Measurements from ENCODE around the gene KIAA1671. TPM values are rescaled to one million over a fixed set of nuclear protein-coding genes. Genes with fewer than 3 reads are reported as not detected.
A peak's percentile ranks its signal among the peaks of the same experiment; 100 is the strongest.

The KIAA1671 gene
- total and polyA plus RNA-seq, 4 experiments from 2014 or later: 0.04 to 10.2 (median 5.2) TPM

GRCh38 chr22:24989541-24989951 is 37.0 kb downstream of the KIAA1671 start:
- H3K9me3 ChIP-seq (ENCODE audit: control insufficient read depth in 1 of 2, low read length in 2 of 2): no peaks in the 10 kb centered on the region
- H3K27ac Mint-ChIP-seq: no peak overlapping the region
- ChIA-PET POLR2A (ENCODE audit: partially characterized antibody) (no interaction called here), CTCF (ENCODE audit: partially characterized antibody) (interaction anchor here (1.4 kb wide), 1 partner anchor 59 kb away, joined by 5 read pairs; no protein-coding TSS in a partner anchor)
- H3K9me3 Mint-ChIP-seq: peaks cover 0 to 2% (median 0%) of the 10 kb centered on the region in 8 donors
- no peaks in the 10 kb centered on the region for H3K36me3 ChIP-seq (ENCODE audit: insufficient read depth, low read length)
- peaks cover 6 to 22% (median 15%) of the 10 kb centered on the region in 4 donors for H3K4me1 Mint-ChIP-seq
- no peak overlapping the region for H3K27ac ChIP-seq (ENCODE audit: low read depth, low read length)
- no peaks in the 10 kb centered on the region for H3K36me3 Mint-ChIP-seq
- peaks cover 5% of the 10 kb centered on the region for H3K27me3 ChIP-seq (ENCODE audit: insufficient read depth, low read length)
- no peak overlapping the region for H3K4me3 Mint-ChIP-seq
- no peak for DNase-seq
- H3K27me3 Mint-ChIP-seq: peaks cover 5 to 14% of the 10 kb centered on the region in 2 donors
- H3K4me1 ChIP-seq (ENCODE audit: insufficient read depth, low read length): peaks cover 16% of the 10 kb centered on the region
- intact Hi-C loops (cut with micrococcal nuclease): no loop called here
- no peak overlapping the region for H3K4me3 ChIP-seq (ENCODE audit: low read length in 2 of 2)

- Histone ChIP-seq H3K36me3 (ENCODE audit: insufficient read depth, low read length) (no peaks in the 10 kb centered on the region), H3K4me1 (ENCODE audit: insufficient read depth, low read length) (peaks cover 16% of the 10 kb centered on the region), H3K27ac (ENCODE audit: low read depth, low read length) (no peak overlapping the region), H3K9me3 (ENCODE audit: control insufficient read depth in 1 of 2, low read length in 2 of 2) (no peaks in the 10 kb centered on the region), H3K4me3 (ENCODE audit: low read length in 2 of 2) (no peak overlapping the region), H3K27me3 (ENCODE audit: insufficient read depth, low read length) (peaks cover 5% of the 10 kb centered on the region)
- Mint-ChIP-seq H3K36me3 (no peaks in the 10 kb centered on the region), H3K27me3 (peaks cover 5 to 14% of the 10 kb centered on the region in 2 donors), H3K27ac (peak overlapping the region in 1 of 7 donors; percentile 32), H3K4me3 (no peak overlapping the region), H3K4me1 (peaks cover 6 to 21% (median 14%) of the 10 kb centered on the region in 4 donors), H3K9me3 (peaks cover 0 to 2% (median 0%) of the 10 kb centered on the region in 8 donors)
- intact Hi-C loops (cut with micrococcal nuclease): no loop called here
- ChIA-PET CTCF (ENCODE audit: partially characterized antibody) (no interaction called here), POLR2A (ENCODE audit: partially characterized antibody) (no interaction called here)
- DNase-seq: no peak
Observed at GRCh38 chr22:24990344-24990905, 37.9 kb downstream of the KIAA1671 start.

- Histone ChIP-seq H3K9me3 (ENCODE audit: control insufficient read depth in 1 of 2, low read length in 2 of 2) (no peaks in the 10 kb centered on the region), H3K27me3 (ENCODE audit: insufficient read depth, low read length) (no peaks in the 10 kb centered on the region), H3K4me1 (ENCODE audit: insufficient read depth, low read length) (no peaks in the 10 kb centered on the region), H3K27ac (ENCODE audit: low read depth, low read length) (no peak overlapping the region), H3K36me3 (ENCODE audit: insufficient read depth, low read length) (no peaks in the 10 kb centered on the region), H3K4me3 (ENCODE audit: low read length in 2 of 2) (no peak overlapping the region)
- no peak overlapping the region for H3K4me3 Mint-ChIP-seq
- no peaks in the 10 kb centered on the region for H3K36me3 Mint-ChIP-seq
- H3K27ac Mint-ChIP-seq: no peak overlapping the region
- peaks cover 8 to 31% of the 10 kb centered on the region in 2 donors for H3K27me3 Mint-ChIP-seq
- intact Hi-C loops (cut with micrococcal nuclease): no loop called here
- H3K9me3 Mint-ChIP-seq: no peaks in the 10 kb centered on the region
- POLR2A ChIA-PET (ENCODE audit: partially characterized antibody): no interaction called here
- CTCF ChIA-PET (ENCODE audit: partially characterized antibody): no interaction called here
- peaks cover 1 to 6% (median 4%) of the 10 kb centered on the region in 4 donors for H3K4me1 Mint-ChIP-seq
- no peak for DNase-seq
Observed at GRCh38 chr22:24992946-24993345, 40.4 kb downstream of the KIAA1671 start.

- H3K27me3 ChIP-seq (ENCODE audit: insufficient read depth, low read length): no peaks in the 10 kb centered on the region
- ChIA-PET POLR2A (ENCODE audit: partially characterized antibody) (no interaction called here), CTCF (ENCODE audit: partially characterized antibody) (no interaction called here)
- no peak overlapping the region for H3K27ac ChIP-seq (ENCODE audit: low read depth, low read length)
- Mint-ChIP-seq H3K9me3 (no peaks in the 10 kb centered on the region), H3K4me3 (no peak overlapping the region), H3K36me3 (no peaks in the 10 kb centered on the region), H3K27me3 (peaks cover 8 to 29% of the 10 kb centered on the region in 2 donors), H3K27ac (no peak overlapping the region), H3K4me1 (peaks cover 1 to 6% (median 2%) of the 10 kb centered on the region in 4 donors)
- no peaks in the 10 kb centered on the region for H3K4me1 ChIP-seq (ENCODE audit: insufficient read depth, low read length)
- H3K36me3 ChIP-seq (ENCODE audit: insufficient read depth, low read length): no peaks in the 10 kb centered on the region
- intact Hi-C loops (cut with micrococcal nuclease): no loop called here
- H3K4me3 ChIP-seq (ENCODE audit: low read length in 2 of 2): no peak overlapping the region
- H3K9me3 ChIP-seq (ENCODE audit: control insufficient read depth in 1 of 2, low read length in 2 of 2): no peaks in the 10 kb centered on the region
- DNase-seq: no peak
Observed at GRCh38 chr22:24994070-24994763, 41.7 kb downstream of the KIAA1671 start.

GRCh38 chr22:24995649-24996180 is 43.2 kb downstream of the KIAA1671 start:
- no peaks in the 10 kb centered on the region for H3K27me3 ChIP-seq (ENCODE audit: insufficient read depth, low read length)
- no peak for DNase-seq
- POLR2A ChIA-PET (ENCODE audit: partially characterized antibody): interaction anchor here (0.8 kb wide), 1 partner anchor 30 kb away, joined by 4 read pairs; no protein-coding TSS in a partner anchor
- no peaks in the 10 kb centered on the region for H3K9me3 Mint-ChIP-seq
- no peaks in the 10 kb centered on the region for H3K36me3 ChIP-seq (ENCODE audit: insufficient read depth, low read length)
- H3K9me3 ChIP-seq (ENCODE audit: control insufficient read depth in 1 of 2, low read length in 2 of 2): no peaks in the 10 kb centered on the region
- peaks cover 8 to 27% of the 10 kb centered on the region in 2 donors for H3K27me3 Mint-ChIP-seq
- CTCF ChIA-PET (ENCODE audit: partially characterized antibody): interaction anchor here (0.6 kb wide), 1 partner anchor 52 kb away, joined by 3 read pairs; no protein-coding TSS in a partner anchor
- no peak overlapping the region for H3K4me3 ChIP-seq (ENCODE audit: low read length in 2 of 2)
- no peaks in the 10 kb centered on the region for H3K36me3 Mint-ChIP-seq
- intact Hi-C loops (cut with micrococcal nuclease): no loop called here
- H3K4me1 ChIP-seq (ENCODE audit: insufficient read depth, low read length): no peaks in the 10 kb centered on the region
- no peak overlapping the region for H3K4me3 Mint-ChIP-seq
- H3K27ac Mint-ChIP-seq: no peak overlapping the region
- peaks cover 0 to 6% (median 1%) of the 10 kb centered on the region in 4 donors for H3K4me1 Mint-ChIP-seq
- H3K27ac ChIP-seq (ENCODE audit: low read depth, low read length): no peak overlapping the region

GRCh38 chr22:24996420-24996952 is 44.0 kb downstream of the KIAA1671 start:
- no peaks in the 10 kb centered on the region for H3K9me3 ChIP-seq (ENCODE audit: control insufficient read depth in 1 of 2, low read length in 2 of 2)
- Mint-ChIP-seq H3K36me3 (no peaks in the 10 kb centered on the region), H3K9me3 (peaks cover 0 to 4% (median 2%) of the 10 kb centered on the region in 8 donors), H3K4me1 (peaks cover 0 to 11% (median 4%) of the 10 kb centered on the region in 4 donors), H3K27me3 (peaks cover 8 to 26% of the 10 kb centered on the region in 2 donors), H3K27ac (no peak overlapping the region), H3K4me3 (no peak overlapping the region)
- H3K4me3 ChIP-seq (ENCODE audit: low read length in 2 of 2): no peak overlapping the region
- POLR2A ChIA-PET (ENCODE audit: partially characterized antibody): no interaction called here
- intact Hi-C loops (cut with micrococcal nuclease): no loop called here
- no peak overlapping the region for H3K27ac ChIP-seq (ENCODE audit: low read depth, low read length)
- H3K36me3 ChIP-seq (ENCODE audit: insufficient read depth, low read length): no peaks in the 10 kb centered on the region
- no peaks in the 10 kb centered on the region for H3K27me3 ChIP-seq (ENCODE audit: insufficient read depth, low read length)
- DNase-seq: no peak
- CTCF ChIA-PET (ENCODE audit: partially characterized antibody): no interaction called here
- no peaks in the 10 kb centered on the region for H3K4me1 ChIP-seq (ENCODE audit: insufficient read depth, low read length)

GRCh38 chr22:24997023-24997422 is 44.5 kb downstream of the KIAA1671 start:
- Histone ChIP-seq H3K9me3 (ENCODE audit: control insufficient read depth in 1 of 2, low read length in 2 of 2) (no peaks in the 10 kb centered on the region), H3K27ac (ENCODE audit: low read depth, low read length) (no peak overlapping the region), H3K36me3 (ENCODE audit: insufficient read depth, low read length) (no peaks in the 10 kb centered on the region), H3K4me3 (ENCODE audit: low read length in 2 of 2) (no peak overlapping the region), H3K4me1 (ENCODE audit: insufficient read depth, low read length) (peaks cover 1% of the 10 kb centered on the region), H3K27me3 (ENCODE audit: insufficient read depth, low read length) (no peaks in the 10 kb centered on the region)
- no peak for DNase-seq
- ChIA-PET POLR2A (ENCODE audit: partially characterized antibody) (no interaction called here), CTCF (ENCODE audit: partially characterized antibody) (no interaction called here)
- Mint-ChIP-seq H3K4me1 (peaks cover 2 to 13% (median 4%) of the 10 kb centered on the region in 4 donors), H3K27me3 (peaks cover 4 to 26% of the 10 kb centered on the region in 2 donors), H3K4me3 (no peak overlapping the region), H3K9me3 (peaks cover 0 to 5% (median 3%) of the 10 kb centered on the region in 8 donors), H3K27ac (no peak overlapping the region), H3K36me3 (peaks cover 0 to under 1% of the 10 kb centered on the region in 2 donors)
- intact Hi-C loops (cut with micrococcal nuclease): no loop called here

Data from CD4-positive, alpha-beta memory T cell (primary cell).